ENCODE results near the gene MCAT.

- TF ChIP-seq POLR2A (IDR thresholded peaks at IDR 0.05; ENCODE audit: low read depth, low read length) (no peak), POLR2AphosphoS5 (IDR thresholded peaks at IDR 0.05; ENCODE audit: insufficient read depth, low read depth, low read length) (no peak), MAX (IDR thresholded peaks at IDR 0.05; ENCODE audit: insufficient read depth, insufficient read length) (no peak), FOS (IDR thresholded peaks at IDR 0.05; ENCODE audit: borderline replicate concordance, insufficient read depth, low read length) (no peak), CTCF (IDR thresholded peaks at IDR 0.05; ENCODE audit: extremely low read depth in 1 of 2, insufficient read depth in 1 of 2, low read depth in 1 of 2, low read length in 2 of 2) (no peak), EZH2 (IDR thresholded peaks at IDR 0.05; ENCODE audit: borderline replicate concordance, low read depth, low read length, severe bottlenecking) (no peak), GATA2 (IDR thresholded peaks at IDR 0.05; ENCODE audit: insufficient read depth, insufficient read length, low read depth, low read length) (no peak), JUN (IDR thresholded peaks at IDR 0.05; ENCODE audit: borderline replicate concordance, insufficient read depth, insufficient read length, low read depth) (no peak), MYC (IDR thresholded peaks at IDR 0.05; ENCODE audit: low read depth, low read length) (no peak)
Measured at GRCh38 chr22:43176090-43176489, 32.9 kb upstream of the MCAT start.

Measured in endothelial cell of umbilical vein (primary cell).